OCI-LY1 (cell line): ENCODE results near the gene CACNA1D.

Experiments used
- H2AFZ ChIP-seq: fragments of 200-600 bp; sonication (generic), shearing (Covaris generic); 2 replicates; pipeline ENCODE4 v1.6.0; 2014; ENCODE audit warnings: antibody characterized with exemption, mild to moderate bottlenecking, low read length
- H3F3A ChIP-seq: fragments of 200-600 bp; sonication (generic), shearing (Covaris generic); 2 replicates; pipeline ENCODE4 v1.6.0; 2014; ENCODE audit warnings: mild to moderate bottlenecking, antibody characterized with exemption, low read length, moderate library complexity; ENCODE audit not compliant: insufficient read depth
- H3K27ac ChIP-seq: fragments of 200-600 bp; sonication (generic); 2 replicates; pipeline ENCODE4 v1.5.1; 2014; ENCODE audit warnings: low read length, mixed run types, mild to moderate bottlenecking, low read depth; ENCODE audit not compliant: poor library complexity, severe bottlenecking
- H3K27me3 ChIP-seq: fragments of 200-600 bp; sonication (generic); 2 replicates; pipeline ENCODE4 v1.6.0; 2014; ENCODE audit warnings: antibody characterized with exemption, mild to moderate bottlenecking, low read length, moderate library complexity; ENCODE audit not compliant: insufficient read depth
- H3K36me3 ChIP-seq: fragments of 200-600 bp; sonication (generic); 2 replicates; pipeline ENCODE4 v1.6.1; 2014; ENCODE audit warnings: mild to moderate bottlenecking, antibody characterized with exemption, low read length, moderate library complexity, mixed read lengths; ENCODE audit not compliant: insufficient read depth
- H3K4me1 ChIP-seq: fragments of 200-600 bp; sonication (generic); 2 replicates; pipeline ENCODE4 v1.5.1; 2014; ENCODE audit warnings: mild to moderate bottlenecking, low read length, moderate library complexity; ENCODE audit not compliant: insufficient read depth, severe bottlenecking
- H3K4me2 ChIP-seq: fragments of 200-600 bp; sonication (generic), shearing (Covaris generic); 2 replicates; pipeline ENCODE4 v1.6.1; 2014; ENCODE audit warnings: low read length
- H3K4me3 ChIP-seq: fragments of 200-600 bp; sonication (generic); 2 replicates; pipeline ENCODE4 v1.5.1; 2014; ENCODE audit warnings: low read length, low read depth, mild to moderate bottlenecking, mixed read lengths; ENCODE audit not compliant: poor library complexity, severe bottlenecking
- H3K79me2 ChIP-seq: fragments of 200-600 bp; shearing (Covaris generic); 2 replicates; pipeline ENCODE4 v1.6.1; 2016; ENCODE audit warnings: mixed run types, low read length, mixed read lengths; ENCODE audit not compliant: insufficient read depth
- H3K9ac ChIP-seq: fragments of 200-600 bp; sonication (generic), shearing (Covaris generic); 2 replicates; pipeline ENCODE4 v1.6.1; 2014; ENCODE audit warnings: mild to moderate bottlenecking, low read length, mixed read lengths
- H3K9me2 ChIP-seq: fragments of 200-600 bp; sonication (generic), shearing (Covaris generic); 2 replicates; pipeline ENCODE4 v1.6.1; 2014; ENCODE audit warnings: low read depth, mild to moderate bottlenecking, low read length, mixed read lengths
- H3K9me3 ChIP-seq: fragments of 200-600 bp; shearing (Covaris generic); 2 replicates; pipeline ENCODE4 v1.6.1; 2014; ENCODE audit warnings: low read length, mixed read lengths
- H4K20me1 ChIP-seq: fragments of 200-600 bp; sonication (generic), shearing (Covaris generic); 2 replicates; pipeline ENCODE4 v1.6.0; 2016; ENCODE audit warnings: mild to moderate bottlenecking, low read length; ENCODE audit not compliant: insufficient read depth
- EZH2 ChIP-seq: fragments of 200-600 bp; sonication (generic), shearing (Covaris generic); IDR thresholded peaks from 2 replicates; pipeline ENCODE4 v1.8.0; 2017; ENCODE audit warnings: borderline replicate concordance, mixed run types, mild to moderate bottlenecking, antibody characterized with exemption, low read length, moderate library complexity, mixed read lengths
- TF ChIP-seq, protein P1 (sequence below): fragments of 200-600 bp; sonication (generic), shearing (Covaris generic); IDR thresholded peaks from 2 replicates; pipeline ENCODE4 v1.5.1; 2017; ENCODE audit warnings: mild to moderate bottlenecking, antibody characterized with exemption, low read length, moderate library complexity, mixed read lengths

The CACNA1D gene

DNA sequence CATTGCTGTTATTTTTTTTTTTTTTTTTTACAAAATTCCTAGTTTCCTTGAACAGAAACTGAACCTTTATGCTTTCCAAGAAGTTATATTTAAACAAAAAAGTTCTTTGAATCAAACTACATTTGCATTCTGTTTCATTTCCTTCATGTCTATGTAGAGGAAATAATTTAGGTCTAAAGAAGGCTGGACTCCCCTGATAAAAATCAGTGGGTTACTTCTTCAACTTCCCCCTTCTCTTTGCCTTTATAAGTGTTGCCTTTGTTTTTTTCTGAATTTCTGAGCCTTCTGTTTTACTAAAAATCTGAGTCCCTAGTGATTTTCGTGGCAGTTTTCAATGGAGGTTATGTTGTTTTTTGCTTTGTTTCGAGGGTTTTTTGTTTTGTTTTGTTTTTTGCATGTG, 199.0 kb downstream of the CACNA1D start:
- H2AFZ ChIP-seq, result no peak overlapping the region

DNA sequence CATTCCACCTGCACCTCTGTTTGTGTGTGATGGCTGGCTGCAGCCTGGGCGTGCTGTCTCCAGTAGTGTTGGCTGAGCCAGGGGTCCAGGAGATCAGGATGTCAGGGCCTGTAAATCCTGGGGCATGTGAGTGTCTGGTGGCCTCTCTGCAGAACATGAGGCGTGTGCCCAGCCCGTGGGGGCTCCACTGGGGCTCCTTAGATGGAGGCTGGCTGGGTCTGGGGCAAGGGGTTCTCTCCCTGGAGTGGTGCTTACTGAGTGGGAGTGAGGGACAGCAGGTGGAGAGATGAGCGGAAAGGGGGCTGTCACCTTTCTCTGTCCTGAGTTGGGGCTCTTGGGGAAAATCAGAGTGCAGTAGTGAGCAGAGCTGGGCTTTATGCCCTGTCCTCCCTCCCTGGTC, 199.6 kb downstream of the CACNA1D start:
- no peaks in the 10 kb centered on the region for H4K20me1 ChIP-seq
- no peak for TF ChIP-seq EZH2
- TF ChIP-seq, protein P1, sequence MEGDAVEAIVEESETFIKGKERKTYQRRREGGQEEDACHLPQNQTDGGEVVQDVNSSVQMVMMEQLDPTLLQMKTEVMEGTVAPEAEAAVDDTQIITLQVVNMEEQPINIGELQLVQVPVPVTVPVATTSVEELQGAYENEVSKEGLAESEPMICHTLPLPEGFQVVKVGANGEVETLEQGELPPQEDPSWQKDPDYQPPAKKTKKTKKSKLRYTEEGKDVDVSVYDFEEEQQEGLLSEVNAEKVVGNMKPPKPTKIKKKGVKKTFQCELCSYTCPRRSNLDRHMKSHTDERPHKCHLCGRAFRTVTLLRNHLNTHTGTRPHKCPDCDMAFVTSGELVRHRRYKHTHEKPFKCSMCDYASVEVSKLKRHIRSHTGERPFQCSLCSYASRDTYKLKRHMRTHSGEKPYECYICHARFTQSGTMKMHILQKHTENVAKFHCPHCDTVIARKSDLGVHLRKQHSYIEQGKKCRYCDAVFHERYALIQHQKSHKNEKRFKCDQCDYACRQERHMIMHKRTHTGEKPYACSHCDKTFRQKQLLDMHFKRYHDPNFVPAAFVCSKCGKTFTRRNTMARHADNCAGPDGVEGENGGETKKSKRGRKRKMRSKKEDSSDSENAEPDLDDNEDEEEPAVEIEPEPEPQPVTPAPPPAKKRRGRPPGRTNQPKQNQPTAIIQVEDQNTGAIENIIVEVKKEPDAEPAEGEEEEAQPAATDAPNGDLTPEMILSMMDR, result no peak

More for the DNA sequence above, 199.0 kb downstream of the CACNA1D start:
- Histone ChIP-seq H3K36me3 (no peaks in the 10 kb centered on the region), H3K4me1 (no peaks in the 10 kb centered on the region), H3F3A (no peaks in the 10 kb centered on the region), H3K9me3 (no peaks in the 10 kb centered on the region), H4K20me1 (no peaks in the 10 kb centered on the region), H3K9me2 (no peaks in the 10 kb centered on the region), H3K9ac (no peak overlapping the region), H3K4me2 (no peak overlapping the region), H3K27ac (no peak overlapping the region), H3K79me2 (no peaks in the 10 kb centered on the region), H3K4me3 (no peak overlapping the region), H3K27me3 (no peaks in the 10 kb centered on the region; the same call in 1 of the 2 replicates)
- no peak for TF ChIP-seq EZH2
- TF ChIP-seq, protein P1, result no peak

DNA sequence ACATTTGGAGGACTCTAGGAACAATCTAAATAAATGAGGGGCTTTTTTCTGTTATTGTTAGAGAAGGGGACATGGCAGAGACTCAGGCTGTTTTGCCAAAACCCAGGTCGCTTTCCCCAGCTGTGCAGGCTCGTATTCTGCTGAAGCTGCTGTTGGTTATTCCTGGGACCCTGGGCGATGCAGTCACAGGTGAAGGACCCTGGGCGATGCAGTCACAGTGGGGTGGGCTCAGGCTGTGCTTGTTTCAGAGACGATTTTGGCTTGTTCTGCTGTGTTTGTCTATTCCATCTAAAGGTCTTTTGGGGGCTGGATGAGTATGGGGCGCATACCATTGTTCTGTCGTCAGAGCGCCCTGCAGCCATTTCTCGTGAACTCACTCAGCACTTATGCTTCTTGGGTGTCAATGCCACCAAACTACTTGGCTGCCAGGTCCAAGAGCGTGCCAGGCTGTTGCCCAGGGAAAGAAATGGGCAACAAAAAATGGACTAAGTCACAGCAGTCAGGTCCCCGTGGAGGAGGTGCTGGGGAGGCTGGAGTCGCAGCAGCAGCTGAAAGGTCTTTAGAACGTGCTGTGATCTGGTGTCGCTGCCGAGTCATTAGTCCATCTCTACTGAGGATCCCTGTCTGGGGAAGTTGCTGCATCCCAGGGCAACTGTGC, 200.4 kb downstream of the CACNA1D start:
- TF ChIP-seq EZH2, result no peak
- TF ChIP-seq, protein P1, result no peak
- no peaks in the 10 kb centered on the region for H3K79me2 ChIP-seq
- H3K9me2 ChIP-seq, result no peaks in the 10 kb centered on the region
- H3F3A ChIP-seq, result no peaks in the 10 kb centered on the region
- H3K9ac ChIP-seq, result no peak overlapping the region
- no peak overlapping the region for H2AFZ ChIP-seq
- no peak overlapping the region for H3K4me2 ChIP-seq
- H3K4me1 ChIP-seq, result no peaks in the 10 kb centered on the region
- H3K27ac ChIP-seq, result no peak overlapping the region
- no peaks in the 10 kb centered on the region for H3K36me3 ChIP-seq
- no peaks in the 10 kb centered on the region; the same call in 1 of the 2 replicates for H3K27me3 ChIP-seq
- no peaks in the 10 kb centered on the region for H3K9me3 ChIP-seq
- H3K4me3 ChIP-seq, result no peak overlapping the region
- no peaks in the 10 kb centered on the region for H4K20me1 ChIP-seq

More for the DNA sequence above, 199.6 kb downstream of the CACNA1D start:
- Histone ChIP-seq H3K79me2 (no peaks in the 10 kb centered on the region), H3K27ac (no peak overlapping the region), H3K9me2 (no peaks in the 10 kb centered on the region), H3K36me3 (no peaks in the 10 kb centered on the region), H3K4me3 (no peak overlapping the region), H3F3A (no peaks in the 10 kb centered on the region), H3K9ac (no peak overlapping the region), H3K4me2 (no peak overlapping the region), H3K27me3 (no peaks in the 10 kb centered on the region; the same call in 1 of the 2 replicates), H3K9me3 (no peaks in the 10 kb centered on the region), H2AFZ (no peak overlapping the region), H3K4me1 (no peaks in the 10 kb centered on the region)
